H1 (cell line): Measurements from ENCODE around the gene OLFM1. TPM values are rescaled to one million over a fixed set of nuclear protein-coding genes. Genes with fewer than 3 reads are reported as not detected.

ENCODE experiments used
- ASH2L ChIP-seq: fragments of 200-600, 300-600 bp; sonication (generic); IDR thresholded peaks from one replicate; pipeline ENCODE4 v1.7.1; 2017; ENCODE audit warnings: low read length
- BACH1 ChIP-seq: IDR thresholded peaks from 2 replicates; pipeline ENCODE4 v1.6.1; 2012; ENCODE audit warnings: low read length, improper control_type of control experiment
- EGR1 ChIP-seq: IDR thresholded peaks from 2 replicates; pipeline ENCODE4 v1.6.1; 2011; ENCODE audit warnings: low read depth, low read length, borderline replicate concordance
- JUN ChIP-seq: IDR thresholded peaks from 2 replicates; pipeline ENCODE4 v1.6.1; 2011; ENCODE audit warnings: low read depth, mild to moderate bottlenecking, improper control_type of control experiment, low read length
- POLR2A ChIP-seq, 2 experiments: IDR thresholded peaks; 1 replicate in 1 of 2; 2 replicates in 1 of 2; pipeline ENCODE4 v1.6.1; 2011; ENCODE audit warnings: low read depth in 2 of 2, low read length in 2 of 2, mild to moderate bottlenecking in 2 of 2; ENCODE audit errors: control extremely low read depth in 1 of 2
- SIRT6 ChIP-seq: IDR thresholded peaks from one replicate; pipeline ENCODE4 v1.7.1; 2012; ENCODE audit warnings: low read length, inconsistent platforms
- TEAD4 ChIP-seq: IDR thresholded peaks from 2 replicates; pipeline ENCODE4 v1.6.1; 2012; ENCODE audit warnings: low read depth, low read length, inconsistent platforms, mixed read lengths
- YY1 ChIP-seq: IDR thresholded peaks from 2 replicates; pipeline ENCODE4 v1.6.1; 2011; ENCODE audit warnings: low read depth, mild to moderate bottlenecking, low read length
- polyA plus RNA-seq, 7 experiments: library from polyadenylated mRNA; depleted of rRNA in 3 of 7; stranded (reverse) in 5 of 7; unstranded in 2 of 7; fragments of >200 nt in 5 of 7; fragments of 200-250 nt in 2 of 7; gene quantifications; 1 replicate in 5 of 7; 2 replicates in 1 of 7; 4 replicates in 1 of 7; pipeline versions ENCODE4 v1.2.1 to v1.2.3, GENCODE V29; 2011 to 2013; ENCODE audit warnings: missing spikeins in 2 of 7, mixed read lengths in 2 of 7
- total RNA-seq: library from RNA; stranded (reverse); fragmentation: NEBNext Ultra II Directional; extraction: Animal tissue kit (Norgen Biotek cat#: 25700); gene quantifications from 2 replicates; pipeline ENCODE4 v1.2.1, GENCODE V29; 2021
- TF ChIP-seq, protein P1 (sequence below), 3 experiments: IDR thresholded peaks; 1 replicate in 2 of 3; 2 replicates in 1 of 3; pipeline versions ENCODE4 v1.5.1 to v1.6.1; 2011; ENCODE audit warnings: low read length in 3 of 3, mild to moderate bottlenecking in 3 of 3, inconsistent platforms in 2 of 3, low read depth in 1 of 3, moderate library complexity in 1 of 3; ENCODE audit not compliant: insufficient read depth in 1 of 3; ENCODE audit errors: control extremely low read depth in 1 of 3

The OLFM1 gene
- total and polyA plus RNA-seq, 2 of the 8 experiments (the other 6 are each of a cell fraction or from before 2014, with no cell fraction given) = 53.0 to 53.4 TPM

DNA sequence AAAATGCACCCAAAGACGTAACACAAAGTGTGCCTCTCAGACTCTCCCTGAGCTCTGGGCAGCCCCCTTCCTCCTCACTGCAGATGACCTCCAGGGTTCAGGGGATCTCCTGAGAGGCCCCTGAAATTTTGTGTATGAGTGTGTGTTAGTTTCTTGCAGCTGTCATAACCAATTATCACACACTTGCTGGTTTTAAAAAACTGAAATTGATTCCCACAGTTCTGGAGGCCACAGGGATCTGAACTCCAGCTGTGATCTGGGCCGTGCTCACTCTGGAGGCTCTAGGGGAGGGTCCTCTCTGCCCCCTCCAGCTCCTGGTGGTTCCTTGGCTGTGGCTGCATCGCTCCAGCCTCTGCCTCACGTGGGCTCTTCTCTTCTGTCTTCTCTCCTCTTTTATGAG is 58.8 kb downstream of the OLFM1 start (continued):
- TF ChIP-seq, protein P1, sequence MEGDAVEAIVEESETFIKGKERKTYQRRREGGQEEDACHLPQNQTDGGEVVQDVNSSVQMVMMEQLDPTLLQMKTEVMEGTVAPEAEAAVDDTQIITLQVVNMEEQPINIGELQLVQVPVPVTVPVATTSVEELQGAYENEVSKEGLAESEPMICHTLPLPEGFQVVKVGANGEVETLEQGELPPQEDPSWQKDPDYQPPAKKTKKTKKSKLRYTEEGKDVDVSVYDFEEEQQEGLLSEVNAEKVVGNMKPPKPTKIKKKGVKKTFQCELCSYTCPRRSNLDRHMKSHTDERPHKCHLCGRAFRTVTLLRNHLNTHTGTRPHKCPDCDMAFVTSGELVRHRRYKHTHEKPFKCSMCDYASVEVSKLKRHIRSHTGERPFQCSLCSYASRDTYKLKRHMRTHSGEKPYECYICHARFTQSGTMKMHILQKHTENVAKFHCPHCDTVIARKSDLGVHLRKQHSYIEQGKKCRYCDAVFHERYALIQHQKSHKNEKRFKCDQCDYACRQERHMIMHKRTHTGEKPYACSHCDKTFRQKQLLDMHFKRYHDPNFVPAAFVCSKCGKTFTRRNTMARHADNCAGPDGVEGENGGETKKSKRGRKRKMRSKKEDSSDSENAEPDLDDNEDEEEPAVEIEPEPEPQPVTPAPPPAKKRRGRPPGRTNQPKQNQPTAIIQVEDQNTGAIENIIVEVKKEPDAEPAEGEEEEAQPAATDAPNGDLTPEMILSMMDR (IDR thresholded peaks at IDR 0.05; ENCODE audit: control extremely low read depth in 1 of 3, insufficient read depth in 1 of 3, low read depth in 1 of 3, low read length in 3 of 3) = no peak
- no peak for TF ChIP-seq JUN
- TF ChIP-seq YY1 = no peak
- TF ChIP-seq ASH2L = no peak
- no peak for TF ChIP-seq SIRT6
- no peak for TF ChIP-seq BACH1
- TF ChIP-seq POLR2A (IDR thresholded peaks at IDR 0.05; ENCODE audit: control extremely low read depth in 1 of 2, low read depth in 2 of 2, low read length in 2 of 2) = no peak
- TF ChIP-seq EGR1 = no peak
- no peak for TF ChIP-seq TEAD4
- TF ChIP-seq, all 59 proteins: peak for 0
